H1 (cell line): Measurements from ENCODE around the gene LCMT1. TPM values are rescaled to one million over a fixed set of nuclear protein-coding genes. Genes with fewer than 3 reads are reported as not detected.

Experiments
- ATF3 ChIP-seq: IDR thresholded peaks from 2 replicates; pipeline ENCODE4 v1.6.1; 2011; ENCODE audit warnings: low read depth, mild to moderate bottlenecking, low read length; ENCODE audit not compliant: insufficient read depth
- JUND ChIP-seq: IDR thresholded peaks from 2 replicates; pipeline ENCODE4 v1.6.1; 2011; ENCODE audit warnings: mild to moderate bottlenecking, improper control_type of control experiment, low read length
- KDM1A ChIP-seq: fragments of 200-600, 300-600 bp; sonication (generic); IDR thresholded peaks from 2 replicates; pipeline ENCODE4 v1.7.1; 2016; ENCODE audit warnings: mild to moderate bottlenecking, low read length, borderline replicate concordance
- KDM4A ChIP-seq: IDR thresholded peaks from one replicate; pipeline ENCODE4 v1.7.1; 2012; ENCODE audit warnings: low read depth, mild to moderate bottlenecking, moderate library complexity, low read length, inconsistent platforms; ENCODE audit not compliant: severe bottlenecking
- NANOG ChIP-seq: IDR thresholded peaks from 2 replicates; pipeline ENCODE4 v1.6.1; 2011; ENCODE audit warnings: low read length, low read depth, mild to moderate bottlenecking, inconsistent platforms; ENCODE audit not compliant: insufficient read depth, poor library complexity, severe bottlenecking
- RXRA ChIP-seq: IDR thresholded peaks from 2 replicates; pipeline ENCODE4 v1.6.1; 2011; ENCODE audit warnings: low read depth, mild to moderate bottlenecking, low read length, moderate library complexity; ENCODE audit not compliant: insufficient read depth
- SRF ChIP-seq: IDR thresholded peaks from 2 replicates; pipeline ENCODE4 v1.6.1; 2011; ENCODE audit warnings: mild to moderate bottlenecking, low read depth, low read length, moderate library complexity
- TAF7 ChIP-seq: optimal IDR thresholded peaks from 2 replicates; pipeline ENCODE3; 2011; ENCODE audit warnings: low read depth, mild to moderate bottlenecking, inconsistent platforms, low read length, moderate library complexity, borderline replicate concordance
- TEAD4 ChIP-seq: IDR thresholded peaks from 2 replicates; pipeline ENCODE4 v1.6.1; 2012; ENCODE audit warnings: low read depth, low read length, inconsistent platforms, mixed read lengths
- ZNF274 ChIP-seq: IDR thresholded peaks from 2 replicates; pipeline ENCODE4 v1.7.0; 2012; ENCODE audit warnings: low read length, borderline replicate concordance; ENCODE audit errors: extremely low read depth
- polyA plus RNA-seq, 7 experiments: library from polyadenylated mRNA; depleted of rRNA in 3 of 7; stranded (reverse) in 5 of 7; unstranded in 2 of 7; fragments of >200 nt in 5 of 7; fragments of 200-250 nt in 2 of 7; gene quantifications; 1 replicate in 5 of 7; 2 replicates in 1 of 7; 4 replicates in 1 of 7; pipeline versions ENCODE4 v1.2.1 to v1.2.3, GENCODE V29; 2011 to 2013; ENCODE audit warnings: missing spikeins in 2 of 7, mixed read lengths in 2 of 7
- total RNA-seq: library from RNA; stranded (reverse); fragmentation: NEBNext Ultra II Directional; extraction: Animal tissue kit (Norgen Biotek cat#: 25700); gene quantifications from 2 replicates; pipeline ENCODE4 v1.2.1, GENCODE V29; 2021

LCMT1 gene
- total and polyA plus RNA-seq, 2 of the 8 experiments (the other 6 are each of a cell fraction or from before 2014, with no cell fraction given) = 61.0 to 80.8 TPM

DNA sequence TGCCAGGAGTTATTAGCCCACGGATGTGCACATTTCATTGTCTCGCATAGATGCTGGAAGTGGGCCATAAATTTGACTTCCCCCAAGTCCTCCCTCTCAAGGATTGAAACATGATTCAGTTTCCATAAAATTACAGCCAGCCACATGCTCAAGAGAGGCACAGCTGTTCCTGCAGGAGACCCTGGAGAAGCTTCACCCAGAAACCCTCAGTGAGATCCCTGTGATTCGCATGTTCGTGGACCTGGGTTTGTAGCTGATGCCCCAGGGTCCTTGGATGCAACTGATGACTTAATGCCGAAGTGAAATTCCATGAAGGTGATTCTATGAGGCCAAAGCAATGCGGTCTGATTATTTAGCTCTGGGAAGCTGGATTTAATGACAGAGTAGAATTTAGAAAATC, 80.6 kb downstream of the LCMT1 start (continued):
- TF ChIP-seq RXRA (no peak), SRF (no peak), KDM4A (no peak), NANOG (no peak), KDM1A (no peak), TAF7 (no peak), TEAD4 (no peak), ATF3 (no peak), ZNF274 (no peak), JUND (no peak)
